Keratinocyte (primary cell): ENCODE data around the gene WLS. TPM values are rescaled to one million over a fixed set of nuclear protein-coding genes. Genes with fewer than 3 reads are reported as not detected.

Experiments
- DNase-seq: peaks from one replicate; pipeline ENCODE4 v3.0.0-alpha.2; 2011; ENCODE audit warnings: low read depth, missing footprints, low spot score
- FAIRE-seq: peaks from 2 replicates; lab custom pipeline; 2011; peaks lifted over from hg19 to GRCh38; lab: Jason Lieb, UNC
- H2AFZ ChIP-seq: 2 replicates; pipeline ENCODE4 v1.6.0; 2012; ENCODE audit warnings: low read length, control low read depth, inconsistent platforms; ENCODE audit not compliant: control insufficient read depth
- H3K27ac ChIP-seq: 2 replicates; pipeline ENCODE4 v1.5.1; 2011; ENCODE audit warnings: low read length; ENCODE audit not compliant: control insufficient read depth, insufficient read depth
- H3K27me3 ChIP-seq: 3 replicates; pipeline ENCODE4 v1.6.0; 2011; ENCODE audit warnings: low read length; ENCODE audit not compliant: control insufficient read depth, insufficient read depth; ENCODE audit errors: extremely low read depth
- H3K36me3 ChIP-seq, 2 experiments: 2 replicates in 1 of 2; 3 replicates in 1 of 2; pipeline ENCODE4 v1.5.1; 2011; ENCODE audit warnings: low read length in 2 of 2, mild to moderate bottlenecking in 1 of 2; ENCODE audit not compliant: control insufficient read depth in 2 of 2, insufficient read depth in 2 of 2; ENCODE audit errors: extremely low read depth in 1 of 2
- H3K4me1 ChIP-seq: 3 replicates; pipeline ENCODE4 v1.5.1; 2011; ENCODE audit warnings: low read length; ENCODE audit not compliant: control insufficient read depth, insufficient read depth; ENCODE audit errors: extremely low read depth
- H3K4me2 ChIP-seq: 3 replicates; pipeline ENCODE4 v1.6.0; 2011; ENCODE audit warnings: low read depth, low read length; ENCODE audit not compliant: control insufficient read depth, insufficient read depth; ENCODE audit errors: extremely low read depth
- H3K4me3 ChIP-seq, 3 experiments: fragments of 200-600 bp in 1 of 3; sonication (generic) in 1 of 3; 2 replicates in 2 of 3; 3 replicates in 1 of 3; pipeline ENCODE4 v1.5.1; 2011 to 2016; ENCODE audit warnings: low read length in 3 of 3, mild to moderate bottlenecking in 3 of 3, control low read depth in 2 of 3, inconsistent platforms in 1 of 3, low read depth in 1 of 3, mixed read lengths in 1 of 3, mixed run types in 1 of 3, moderate library complexity in 1 of 3; ENCODE audit not compliant: control insufficient read depth in 2 of 3, insufficient read depth in 2 of 3; ENCODE audit errors: extremely low read depth in 1 of 3
- H3K79me2 ChIP-seq: 2 replicates; pipeline ENCODE4 v1.6.0; 2012; ENCODE audit warnings: low read length; ENCODE audit not compliant: control insufficient read depth, insufficient read depth
- H3K9ac ChIP-seq: 3 replicates; pipeline ENCODE4 v1.6.0; 2011; ENCODE audit warnings: low read length; ENCODE audit not compliant: control insufficient read depth, insufficient read depth; ENCODE audit errors: extremely low read depth
- H3K9me1 ChIP-seq: 3 replicates; pipeline ENCODE4 v1.6.0; 2011; ENCODE audit warnings: low read length; ENCODE audit not compliant: control insufficient read depth, insufficient read depth; ENCODE audit errors: extremely low read depth
- H3K9me3 ChIP-seq: 2 replicates; pipeline ENCODE4 v1.5.1; 2012; ENCODE audit warnings: low read depth, low read length; ENCODE audit not compliant: control insufficient read depth
- H4K20me1 ChIP-seq: 3 replicates; pipeline ENCODE4 v1.6.0; 2011; ENCODE audit warnings: low read length; ENCODE audit not compliant: control insufficient read depth, insufficient read depth; ENCODE audit errors: extremely low read depth
- CTCF ChIP-seq, 3 experiments: IDR thresholded peaks in 1 of 3; conservative IDR thresholded peaks in 1 of 3; optimal IDR thresholded peaks in 1 of 3; 2 replicates in 2 of 3; 3 replicates in 1 of 3; pipeline versions ENCODE3 to v1.5.1; 2011; ENCODE audit warnings: low read length in 3 of 3, mild to moderate bottlenecking in 3 of 3, moderate library complexity in 2 of 3, control low read depth in 1 of 3, inconsistent platforms in 1 of 3; ENCODE audit not compliant: insufficient read depth in 2 of 3; ENCODE audit errors: extremely low read depth in 1 of 3
- EZH2 ChIP-seq: IDR thresholded peaks from one replicate; pipeline ENCODE4 v1.6.1; 2012; ENCODE audit warnings: inconsistent platforms, mild to moderate bottlenecking, low read length, moderate library complexity
- dilution Hi-C: fragments of 300-500 bp; cut with MboI; formaldehyde crosslinking; loops from one replicate; pipeline ENCODE4 v1.7.0; 2020; ENCODE audit warnings: low sequenced_read_pairs; ENCODE audit not compliant: extremely low pct_ligation_motif_present
- polyA plus RNA-seq, 5 experiments: library from polyadenylated mRNA; depleted of rRNA in 3 of 5; stranded (reverse) in 3 of 5; stranded (forward) in 1 of 5; unstranded in 1 of 5; fragments of >200 nt; gene quantifications; 1 replicate in 1 of 5; 2 replicates in 3 of 5; 3 replicates in 1 of 5; pipeline versions ENCODE4 v1.2.1 to v1.2.3, GENCODE V29; 2011 to 2012; ENCODE audit warnings: missing spikeins in 2 of 5, low read depth in 1 of 5, low replicate concordance in 1 of 5

The WLS gene
- polyA plus RNA-seq, 1 donor (not counting 4 experiments of a cell fraction or from before 2014, with no cell fraction given) = 92.4 TPM

- no peak overlapping the region for H2AFZ ChIP-seq
- no peak overlapping the region for H3K4me3 ChIP-seq
- H4K20me1 ChIP-seq = no peaks in the 10 kb centered on the region
- H3K27ac ChIP-seq = no peak overlapping the region
- no peak overlapping the region for H3K4me2 ChIP-seq
- peaks cover 0 to 3% of the 10 kb centered on the region in 2 experiments for H3K36me3 ChIP-seq
- no peak for TF ChIP-seq CTCF (optimal IDR thresholded peaks at IDR 0.05 in 1 of 3, IDR thresholded peaks at IDR 0.05 in 1 of 3, conservative IDR thresholded peaks at IDR 0.05 in 1 of 3; ENCODE audit: extremely low read depth in 1 of 3, insufficient read depth in 2 of 3, low read length in 3 of 3)
- TF ChIP-seq EZH2 = no peak
- peaks cover 43% of the 10 kb centered on the region for H3K79me2 ChIP-seq
- H3K9ac ChIP-seq = no peak overlapping the region
- FAIRE-seq = no peak
- DNase-seq = no peak
- H3K4me1 ChIP-seq = peaks cover 21% of the 10 kb centered on the region
- no peaks in the 10 kb centered on the region for H3K9me1 ChIP-seq
- no peaks in the 10 kb centered on the region for H3K27me3 ChIP-seq
- dilution Hi-C loops = no loop called here
- no peaks in the 10 kb centered on the region for H3K9me3 ChIP-seq
Measured at GRCh38 chr1:68199603-68200002, 32.7 kb downstream of the WLS start.

- Histone ChIP-seq H2AFZ (no peak overlapping the region), H3K79me2 (peaks cover 41% of the 10 kb centered on the region), H3K4me1 (peaks cover 21% of the 10 kb centered on the region), H3K4me3 (no peak overlapping the region), H3K27ac (peak overlapping the region; percentile 72), H3K9me3 (no peaks in the 10 kb centered on the region), H4K20me1 (no peaks in the 10 kb centered on the region), H3K4me2 (peak overlapping the region; percentile 47), H3K9me1 (no peaks in the 10 kb centered on the region), H3K36me3 (peaks cover 2 to 3% of the 10 kb centered on the region in 2 experiments), H3K27me3 (no peaks in the 10 kb centered on the region), H3K9ac (no peak overlapping the region)
- dilution Hi-C loops = no loop called here
- TF ChIP-seq CTCF (optimal IDR thresholded peaks at IDR 0.05 in 1 of 3, IDR thresholded peaks at IDR 0.05 in 1 of 3, conservative IDR thresholded peaks at IDR 0.05 in 1 of 3; ENCODE audit: extremely low read depth in 1 of 3, insufficient read depth in 2 of 3, low read length in 3 of 3) = no peak
- TF ChIP-seq EZH2 = no peak
- DNase-seq (no peak), FAIRE-seq (no peak)
Measured at GRCh38 chr1:68198752-68199151, 33.6 kb downstream of the WLS start.
